AG04450 (cell line): ENCODE results near the gene MRPL52. TPM values are rescaled to one million over a fixed set of nuclear protein-coding genes. Genes with fewer than 3 reads are reported as not detected.
"Not testable (repeated sequence)": the region's sequence is repeated elsewhere in the genome, so short reads cannot be mapped to it uniquely, and the experiment has no call there.

Experiments used
- CTCF ChIA-PET: fragments of 300-600, 350-600 bp; formaldehyde crosslinking; extraction: SDS; loops from one replicate; lab custom pipeline; 2022; ENCODE audit warnings: antibody characterized with exemption, inconsistent platforms; lab: Charles Lee
- POLR2A ChIA-PET: fragments of 350-600 bp; formaldehyde crosslinking; extraction: SDS; loops from one replicate; lab custom pipeline; 2021; ENCODE audit warnings: antibody characterized with exemption, inconsistent platforms; lab: Yijun Ruan, JAX
- DNase-seq: peaks from one replicate; pipeline ENCODE4 v3.0.0-alpha.2; 2011; ENCODE audit warnings: low read depth, low spot score
- H3K27ac ChIP-seq: one replicate; pipeline ENCODE4 v1.5.1; 2012; ENCODE audit warnings: low read depth, low read length, control low read depth
- H3K27me3 ChIP-seq: one replicate; pipeline ENCODE4 v1.6.0; 2012; ENCODE audit warnings: low read length; ENCODE audit not compliant: control insufficient read depth, insufficient read depth
- H3K4me3 ChIP-seq: 2 replicates; pipeline ENCODE4 v1.5.1; 2011; ENCODE audit warnings: mild to moderate bottlenecking, low read depth, low read length, control low read depth
- H3K9me3 ChIP-seq: 2 replicates; pipeline ENCODE4 v1.5.1; 2012; ENCODE audit warnings: low read length; ENCODE audit not compliant: control insufficient read depth, insufficient read depth
- polyA plus RNA-seq: library from polyadenylated mRNA; depleted of rRNA; stranded (reverse); fragments of >200 nt; gene quantifications from 2 replicates; pipeline ENCODE4 v1.2.3, GENCODE V29; 2011
- TF ChIP-seq, protein P1 (sequence below): IDR thresholded peaks from 2 replicates; pipeline ENCODE4 v1.5.1; 2011; ENCODE audit warnings: low read depth, low read length, control low read depth, inconsistent platforms

MRPL52 gene
- polyA plus RNA-seq, 1 experiment: 78.1 TPM

DNA sequence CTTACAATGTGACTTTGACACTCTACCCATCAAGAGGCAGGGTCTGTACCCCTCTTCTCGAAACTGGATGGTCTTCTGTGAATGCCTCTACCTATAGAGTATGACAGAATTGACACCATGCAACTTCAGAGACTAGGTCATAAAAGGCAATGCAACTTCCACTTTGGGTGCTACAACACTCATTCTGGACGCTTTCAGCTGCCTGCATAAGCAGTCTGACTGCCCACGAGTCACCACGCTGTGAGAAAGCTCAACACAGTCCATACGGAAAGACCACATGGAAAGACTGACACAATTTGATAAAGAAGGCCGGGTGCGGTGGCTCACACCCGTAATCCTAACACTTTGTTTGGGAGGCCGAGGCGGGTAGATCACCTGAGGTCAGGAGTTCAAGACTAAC is 29.3 kb upstream of the MRPL52 start:
- Histone ChIP-seq H3K27me3 (peaks cover 10% of the 10 kb centered on the region), H3K9me3 (0 out of 2 replicates have a peak, but pooled peaks cover 6% of the 10 kb centered on the region), H3K4me3 (no peak overlapping the region), H3K27ac (no peak overlapping the region)
- no peak for DNase-seq
- TF ChIP-seq, protein P1, sequence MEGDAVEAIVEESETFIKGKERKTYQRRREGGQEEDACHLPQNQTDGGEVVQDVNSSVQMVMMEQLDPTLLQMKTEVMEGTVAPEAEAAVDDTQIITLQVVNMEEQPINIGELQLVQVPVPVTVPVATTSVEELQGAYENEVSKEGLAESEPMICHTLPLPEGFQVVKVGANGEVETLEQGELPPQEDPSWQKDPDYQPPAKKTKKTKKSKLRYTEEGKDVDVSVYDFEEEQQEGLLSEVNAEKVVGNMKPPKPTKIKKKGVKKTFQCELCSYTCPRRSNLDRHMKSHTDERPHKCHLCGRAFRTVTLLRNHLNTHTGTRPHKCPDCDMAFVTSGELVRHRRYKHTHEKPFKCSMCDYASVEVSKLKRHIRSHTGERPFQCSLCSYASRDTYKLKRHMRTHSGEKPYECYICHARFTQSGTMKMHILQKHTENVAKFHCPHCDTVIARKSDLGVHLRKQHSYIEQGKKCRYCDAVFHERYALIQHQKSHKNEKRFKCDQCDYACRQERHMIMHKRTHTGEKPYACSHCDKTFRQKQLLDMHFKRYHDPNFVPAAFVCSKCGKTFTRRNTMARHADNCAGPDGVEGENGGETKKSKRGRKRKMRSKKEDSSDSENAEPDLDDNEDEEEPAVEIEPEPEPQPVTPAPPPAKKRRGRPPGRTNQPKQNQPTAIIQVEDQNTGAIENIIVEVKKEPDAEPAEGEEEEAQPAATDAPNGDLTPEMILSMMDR: no peak
- ChIA-PET POLR2A (no interaction called here), CTCF (interaction anchor here (0.9 kb wide), 1 partner anchor 243 kb away, joined by 3 read pairs; no protein-coding TSS in a partner anchor)

- ChIA-PET POLR2A (no interaction called here), CTCF (no interaction called here)
- H3K27ac ChIP-seq: no peak overlapping the region
- no peaks in the 10 kb centered on the region for H3K9me3 ChIP-seq
- DNase-seq: no peak
- peaks cover 5% of the 10 kb centered on the region for H3K27me3 ChIP-seq
- H3K4me3 ChIP-seq: no peak overlapping the region
- TF ChIP-seq, protein P1: no peak
Measured at GRCh38 chr14:22801716-22802115, 28.0 kb upstream of the MRPL52 start.

DNA sequence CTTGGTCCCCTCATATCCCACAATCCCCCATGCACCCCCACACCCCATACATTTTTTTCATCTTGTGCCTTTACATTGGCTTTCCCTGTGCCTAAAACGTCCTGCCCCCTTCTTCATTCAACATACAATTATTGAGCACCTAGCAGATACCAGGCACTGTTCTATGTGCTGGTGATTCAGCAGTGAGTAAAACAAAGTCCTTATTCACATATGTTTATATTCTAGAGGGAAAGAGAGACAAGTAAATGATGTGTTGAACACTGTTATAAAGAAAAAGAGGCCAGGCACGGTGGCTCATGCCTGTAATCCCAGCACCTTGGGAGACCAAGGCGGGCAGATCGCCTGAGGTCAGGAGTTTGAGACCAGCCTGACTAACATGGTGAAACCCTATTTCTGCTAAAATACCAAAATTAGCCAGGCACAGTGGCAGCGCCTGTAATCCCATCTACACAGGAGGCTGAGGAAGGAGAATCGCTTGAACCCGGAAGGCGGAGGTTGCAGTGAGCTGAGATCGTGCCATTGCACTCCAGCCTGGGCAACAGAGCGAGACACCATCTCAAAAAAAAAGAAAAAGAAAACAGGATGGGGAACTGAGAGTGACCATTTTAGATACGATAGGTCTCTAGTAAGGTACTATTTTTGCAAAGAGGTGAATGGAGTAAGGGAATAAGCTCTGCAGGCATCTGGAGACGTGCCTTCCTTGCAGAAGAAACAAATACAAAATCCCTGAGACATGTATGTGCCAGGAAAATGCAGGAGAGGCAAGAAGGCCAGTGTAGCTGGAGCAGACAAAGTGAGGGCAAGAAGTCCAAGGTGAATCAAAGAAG is 26.6 kb upstream of the MRPL52 start:
- ChIA-PET CTCF (no interaction called here), POLR2A (interaction anchor here (0.6 kb wide), 1 partner anchor 241 kb away, joined by 3 read pairs; no protein-coding TSS in a partner anchor)
- Histone ChIP-seq H3K27ac (no peak overlapping the region), H3K4me3 (no peak overlapping the region), H3K9me3 (no peaks in the 10 kb centered on the region), H3K27me3 (no peaks in the 10 kb centered on the region)
- no peak for DNase-seq
- TF ChIP-seq, protein P1: no peak

DNA sequence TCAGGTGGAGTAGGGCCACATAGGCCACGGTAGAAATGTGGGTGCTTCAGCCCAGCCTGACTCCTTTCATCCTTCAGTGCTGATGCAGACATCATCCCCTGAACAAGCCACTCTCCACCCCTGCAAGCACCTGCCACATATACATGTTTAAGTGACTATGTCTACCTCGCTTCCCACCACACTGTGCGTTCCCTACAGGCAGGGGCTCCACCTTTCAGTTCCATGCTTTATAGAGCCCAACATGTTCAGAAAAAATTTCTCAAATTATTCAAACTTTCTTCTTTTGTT is 26.1 kb upstream of the MRPL52 start:
- Histone ChIP-seq H3K27me3 (no peaks in the 10 kb centered on the region), H3K4me3 (no peak overlapping the region), H3K9me3 (no peaks in the 10 kb centered on the region), H3K27ac (no peak overlapping the region)
- CTCF ChIA-PET: no interaction called here
- TF ChIP-seq, protein P1: no peak
- no peak for DNase-seq
- POLR2A ChIA-PET: no interaction called here

DNA sequence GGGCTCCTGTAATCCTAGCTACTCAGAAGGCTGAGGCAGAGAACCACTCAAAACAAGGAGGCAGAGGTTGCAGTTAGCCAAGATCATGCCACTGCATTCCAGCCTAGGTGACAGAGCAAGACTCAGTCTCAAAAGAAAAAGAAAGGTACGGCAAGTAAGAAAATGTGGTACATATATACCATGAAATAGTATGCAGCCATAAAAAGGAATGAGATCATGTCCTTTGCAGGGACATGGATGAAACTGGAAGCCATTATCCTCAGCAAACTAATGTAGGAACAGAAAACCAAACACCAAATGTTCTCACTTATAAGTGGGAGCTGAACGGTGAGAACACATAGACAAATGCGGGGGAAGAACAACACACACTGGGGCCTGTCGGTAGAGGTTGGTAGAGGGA is 24.5 kb upstream of the MRPL52 start:
- CTCF ChIA-PET, H3K9me3 ChIP-seq, DNase-seq, H3K27ac ChIP-seq, H3K27me3 ChIP-seq, H3K4me3 ChIP-seq: not testable (repeated sequence)
- POLR2A ChIA-PET: interaction anchor here (0.9 kb wide), 1 partner anchor 39 kb away, joined by 3 read pairs; the partner anchor contains the start of gene OXA1L
